DMS114 treated with DMSO at 0.1 percent for 48 hours (cell line): ENCODE measurements around the gene SYT8.
"Not testable (repeated sequence)": the region's sequence is repeated elsewhere in the genome, so short reads cannot be mapped to it uniquely, and the experiment has no call there.

Source experiments
- DNase-seq: peaks from one replicate; lab custom pipeline; 2025; ENCODE audit not compliant: unreplicated experiment; lab: John Stamatoyannopoulos, UW

Gene SYT8, protein sequence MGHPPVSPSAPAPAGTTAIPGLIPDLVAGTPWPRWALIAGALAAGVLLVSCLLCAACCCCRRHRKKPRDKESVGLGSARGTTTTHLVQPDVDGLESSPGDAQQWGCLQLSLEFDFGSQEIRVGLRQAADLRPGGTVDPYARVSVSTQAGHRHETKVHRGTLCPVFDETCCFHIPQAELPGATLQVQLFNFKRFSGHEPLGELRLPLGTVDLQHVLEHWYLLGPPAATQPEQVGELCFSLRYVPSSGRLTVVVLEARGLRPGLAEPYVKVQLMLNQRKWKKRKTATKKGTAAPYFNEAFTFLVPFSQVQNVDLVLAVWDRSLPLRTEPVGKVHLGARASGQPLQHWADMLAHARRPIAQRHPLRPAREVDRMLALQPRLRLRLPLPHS

DNA sequence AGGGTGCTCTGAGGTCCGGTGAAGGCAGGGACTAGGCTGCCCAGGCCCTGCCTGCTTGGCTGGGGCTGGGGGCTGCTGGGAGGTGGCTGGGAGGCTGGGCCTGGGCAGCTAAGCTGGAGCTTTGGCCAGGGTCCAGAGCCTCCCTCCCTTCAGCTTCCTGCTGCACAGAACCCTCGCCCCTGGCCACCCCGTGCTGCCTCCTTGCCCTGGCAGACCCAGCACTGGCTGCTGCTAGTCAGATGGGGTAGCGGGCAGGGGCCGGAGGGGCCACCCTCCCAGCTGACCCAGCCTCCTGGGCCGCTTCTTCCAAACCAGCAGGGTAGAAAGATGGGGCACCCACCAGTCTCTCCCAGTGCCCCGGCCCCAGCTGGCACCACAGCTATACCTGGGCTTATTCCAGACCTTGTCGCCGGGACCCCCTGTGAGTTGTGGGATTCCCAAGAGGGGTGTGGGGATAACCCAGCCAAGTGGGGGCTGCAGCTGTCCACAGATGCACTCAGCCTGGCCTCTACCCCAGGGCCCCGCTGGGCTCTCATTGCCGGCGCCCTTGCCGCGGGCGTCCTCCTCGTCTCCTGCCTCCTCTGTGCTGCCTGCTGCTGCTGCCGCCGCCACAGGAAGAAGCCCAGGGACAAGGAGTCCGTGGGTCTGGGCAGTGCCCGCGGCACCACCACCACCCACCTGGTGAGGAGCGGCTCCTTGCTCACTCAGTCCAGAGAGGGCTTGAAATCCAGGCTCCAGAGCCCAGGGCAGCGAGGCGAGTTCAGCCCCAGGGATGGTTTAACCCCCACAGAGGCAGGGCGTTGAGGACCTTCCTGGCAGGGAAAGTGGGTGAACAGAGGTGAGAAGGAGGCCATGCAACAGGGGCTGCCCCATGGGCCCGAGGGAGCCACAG, at the start of gene SYT8:
TSS of gene SYT8 (plus strand) at position 212 of the 892 bp plus-strand sequence. CDS start at position 328, 116 bp downstream.
- no peak for DNase-seq

DNA sequence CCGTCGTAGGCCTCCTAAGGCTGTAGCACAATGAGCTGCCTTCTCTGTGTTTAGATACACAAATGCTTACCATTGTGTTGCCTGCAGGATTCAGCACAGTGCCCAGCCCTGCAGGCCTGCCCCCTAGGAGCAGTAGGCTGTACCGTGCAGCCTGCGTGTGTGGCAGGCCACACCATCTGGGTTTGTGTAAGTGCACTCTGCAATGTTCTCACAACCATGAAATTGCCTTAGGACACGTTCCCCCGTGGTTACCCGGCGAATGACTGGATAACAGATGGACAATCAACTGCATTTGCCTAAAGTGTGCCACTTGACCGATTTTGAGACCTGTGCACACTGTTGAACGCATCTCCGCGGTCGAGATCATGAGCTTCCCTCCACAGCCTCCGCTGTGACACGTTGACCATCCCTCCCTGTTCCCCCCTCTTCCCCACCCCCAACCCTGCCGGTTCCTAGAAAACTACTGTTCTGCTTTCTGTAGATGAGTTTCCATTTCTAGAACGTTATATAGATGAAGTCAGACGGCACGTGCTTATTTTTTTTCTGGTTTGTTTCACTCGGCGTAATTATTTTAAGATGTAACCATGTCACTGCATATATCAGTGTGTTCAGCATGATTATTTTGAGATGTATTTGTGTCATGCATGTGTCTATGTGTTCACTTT, 48.9 kb upstream of the SYT8 start:
- DNase-seq, result no peak

DNA sequence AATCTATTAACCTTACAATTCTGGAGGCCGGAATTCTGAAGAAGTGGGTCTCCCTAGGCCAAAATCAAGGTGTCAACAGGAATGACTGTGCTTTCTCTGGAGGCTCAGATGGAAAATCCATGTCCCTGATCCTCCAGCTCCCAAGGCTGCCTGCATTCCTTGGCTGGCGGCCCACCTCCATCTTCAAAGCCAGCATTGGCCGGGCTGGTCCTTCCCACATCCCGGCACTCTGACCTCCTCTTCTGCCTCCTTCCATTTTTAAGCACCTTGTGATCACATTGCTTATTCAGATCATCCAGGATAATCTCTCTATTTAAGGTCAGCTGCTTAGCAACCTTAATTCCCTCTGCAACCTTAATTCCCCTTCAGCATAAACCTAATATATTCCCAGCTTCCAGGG, 48.3 kb upstream of the SYT8 start:
- no peak for DNase-seq

DNA sequence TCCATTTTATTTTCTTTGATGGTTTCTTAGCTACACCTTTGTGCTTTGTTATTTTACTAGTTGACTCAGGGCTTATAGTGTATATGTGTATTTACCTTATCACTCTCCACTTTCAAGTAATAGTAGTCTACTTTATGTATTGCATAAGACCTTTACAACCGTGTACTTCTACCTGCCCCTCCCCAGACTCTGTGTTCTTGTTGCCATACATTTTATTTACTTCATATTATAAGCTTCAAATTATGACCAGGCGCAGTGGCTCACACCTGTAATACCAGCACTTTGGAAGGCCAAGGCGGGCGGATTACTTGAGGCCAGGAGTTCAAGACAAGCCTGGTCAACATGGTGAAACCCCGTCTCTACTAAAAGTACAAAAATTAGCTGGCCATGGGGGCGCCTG, 42.9 kb upstream of the SYT8 start:
- no peak for DNase-seq

DNA sequence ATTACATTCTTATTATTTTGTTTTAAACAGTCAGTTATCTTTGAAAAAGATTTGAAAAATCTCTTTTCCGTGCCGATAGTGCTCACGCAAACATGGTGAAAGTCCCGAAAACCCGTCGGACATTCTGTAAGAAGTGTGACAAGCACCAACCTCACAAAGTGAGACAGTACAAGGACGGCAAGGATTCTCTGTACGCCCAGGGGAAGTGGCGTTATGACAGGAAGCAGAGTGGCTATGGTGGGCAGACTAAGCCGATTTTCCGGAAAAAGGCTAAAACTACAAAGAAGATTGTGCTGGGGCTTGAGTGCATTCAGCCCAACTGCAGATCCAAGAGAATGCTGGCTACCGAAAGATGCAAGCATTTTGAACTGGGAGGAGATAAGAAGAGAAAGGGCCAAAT, 42.3 kb upstream of the SYT8 start:
- DNase-seq, result no peak

DNA sequence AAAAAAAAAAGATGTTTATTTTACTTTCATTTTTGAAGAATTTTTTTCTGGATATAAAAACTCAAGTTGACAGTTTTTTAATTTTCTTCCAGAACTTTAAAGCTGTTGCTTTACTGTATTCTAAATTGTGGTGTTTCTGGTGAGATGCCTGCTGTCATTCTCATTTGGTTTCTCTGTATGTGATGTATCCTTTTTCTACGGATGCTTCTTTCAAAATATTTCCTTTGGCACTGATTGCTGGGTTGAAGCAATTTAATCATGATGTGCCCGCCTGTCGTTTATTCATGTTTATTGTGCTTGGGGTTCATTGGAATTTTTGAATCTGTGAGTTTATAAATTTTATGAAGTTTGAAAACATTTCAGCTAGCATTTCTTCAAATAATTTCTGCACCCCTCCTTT, 41.7 kb upstream of the SYT8 start:
- DNase-seq, result no peak

DNA sequence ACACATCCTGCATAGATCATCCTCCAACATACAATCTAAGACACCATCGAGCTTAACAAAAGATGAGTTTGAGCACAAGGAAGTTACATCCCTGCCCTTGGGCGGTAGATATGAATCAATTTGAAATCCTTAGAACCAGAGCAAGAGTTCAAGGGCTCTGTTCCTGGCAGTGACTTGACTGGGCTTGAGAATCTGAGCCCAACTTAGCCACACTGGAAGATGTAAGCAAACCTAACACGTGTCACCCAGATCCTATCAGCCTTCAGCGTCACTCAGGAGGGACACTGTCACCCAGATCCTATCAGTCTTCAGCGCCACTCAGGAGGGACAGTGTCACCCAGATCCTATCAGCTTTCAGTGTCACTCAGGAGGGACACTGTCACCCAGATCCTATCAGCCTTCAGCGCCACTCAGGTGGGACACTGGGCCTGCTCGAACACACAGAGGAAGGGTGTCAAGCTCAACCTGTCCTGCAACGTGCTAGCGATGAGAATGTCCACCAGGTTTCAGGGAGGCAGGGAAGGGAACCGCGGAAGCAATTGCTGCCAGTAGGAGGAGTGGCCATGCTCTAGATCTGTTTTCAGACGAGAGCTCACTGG, 38.3 kb upstream of the SYT8 start:
- no peak for DNase-seq

DNA sequence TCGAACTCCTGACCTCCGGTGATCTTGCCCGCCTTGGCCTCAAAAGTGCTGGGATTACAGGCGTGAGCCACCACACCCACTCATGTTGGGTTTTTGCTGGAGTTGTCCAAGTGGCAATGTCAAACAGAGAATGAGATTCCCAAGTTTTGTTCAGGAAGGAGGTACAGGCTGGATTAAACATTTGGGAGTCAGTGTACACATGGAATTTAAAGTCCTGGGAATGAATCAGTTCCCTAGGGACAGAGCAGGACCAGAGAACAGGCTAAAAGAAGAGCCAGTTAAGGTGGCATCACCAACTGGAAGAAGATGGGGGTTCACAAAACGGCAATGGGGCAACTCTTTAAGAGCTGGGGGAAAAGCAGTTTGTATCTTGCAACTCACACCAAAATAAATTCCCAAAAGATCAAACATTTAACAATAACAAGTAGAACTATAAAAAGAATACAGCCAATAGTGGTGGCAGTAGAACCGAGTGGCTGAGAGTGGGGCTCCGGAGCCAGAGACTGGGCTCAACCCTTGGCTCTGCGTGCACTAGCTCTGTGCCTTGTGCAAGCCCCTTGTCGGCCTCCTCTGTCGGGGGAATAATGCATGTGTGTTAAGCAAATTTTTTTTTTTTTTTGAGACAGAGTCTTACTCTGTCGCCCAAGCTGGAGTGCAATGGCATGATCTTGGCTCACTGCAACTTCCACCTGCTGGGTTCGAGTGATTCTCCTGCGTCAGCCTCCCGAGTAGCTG, 37.2 kb upstream of the SYT8 start:
- no peak for DNase-seq

DNA sequence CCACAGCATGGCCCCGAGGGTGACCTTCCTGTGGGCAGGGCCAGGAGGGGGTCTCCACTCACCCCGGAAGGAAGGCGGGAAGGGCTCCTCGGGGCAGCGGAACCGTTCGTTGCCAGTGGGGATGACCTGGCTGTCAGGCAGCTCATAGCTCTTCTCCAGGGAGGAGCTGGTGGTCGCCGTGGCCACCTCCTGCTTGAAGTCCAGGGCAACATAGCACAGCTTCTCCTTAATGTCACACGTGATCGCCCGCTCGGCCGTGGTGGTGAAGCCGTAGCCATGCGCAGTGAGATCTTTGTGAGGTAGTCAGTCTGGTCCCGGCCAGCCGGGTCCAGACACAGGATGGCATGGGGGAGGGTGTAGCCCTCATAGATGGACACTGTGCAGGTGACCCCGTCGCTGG, 31.5 kb upstream of the SYT8 start:
- no peak for DNase-seq

DNA sequence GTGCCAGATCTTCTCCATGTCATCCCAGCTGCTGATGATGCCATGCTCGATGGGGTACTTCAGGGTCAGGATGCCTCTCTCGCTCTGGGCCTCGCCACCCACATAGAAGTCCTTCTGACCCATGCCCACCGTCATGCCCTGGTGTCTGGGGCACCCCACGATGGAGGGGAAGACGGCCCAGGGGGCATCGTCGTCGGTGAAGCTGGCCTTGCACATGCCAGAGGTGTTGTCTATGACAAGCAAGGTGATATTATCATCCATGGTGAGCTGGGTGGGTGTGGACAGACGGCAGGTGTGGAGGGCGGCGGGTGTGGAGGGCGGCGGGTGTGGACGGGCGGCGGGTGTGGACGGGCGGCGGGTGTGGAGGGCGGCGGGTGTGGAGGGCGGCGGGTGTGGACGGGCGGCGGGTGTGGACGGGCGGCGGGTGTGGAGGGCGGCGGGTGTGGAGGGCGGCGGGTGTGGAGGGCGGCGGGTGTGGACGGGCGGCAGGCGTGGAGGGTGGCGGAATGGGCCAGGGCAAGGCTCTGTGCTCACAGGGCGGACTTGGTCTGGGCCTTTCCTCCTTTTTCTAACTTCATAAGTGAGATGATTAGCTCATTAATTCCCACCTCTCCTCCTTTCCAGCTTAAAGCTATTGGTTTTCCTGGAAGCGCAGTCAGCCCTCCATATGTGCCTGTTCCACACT, 30.8 kb upstream of the SYT8 start:
- not testable (repeated sequence) for DNase-seq

DNA sequence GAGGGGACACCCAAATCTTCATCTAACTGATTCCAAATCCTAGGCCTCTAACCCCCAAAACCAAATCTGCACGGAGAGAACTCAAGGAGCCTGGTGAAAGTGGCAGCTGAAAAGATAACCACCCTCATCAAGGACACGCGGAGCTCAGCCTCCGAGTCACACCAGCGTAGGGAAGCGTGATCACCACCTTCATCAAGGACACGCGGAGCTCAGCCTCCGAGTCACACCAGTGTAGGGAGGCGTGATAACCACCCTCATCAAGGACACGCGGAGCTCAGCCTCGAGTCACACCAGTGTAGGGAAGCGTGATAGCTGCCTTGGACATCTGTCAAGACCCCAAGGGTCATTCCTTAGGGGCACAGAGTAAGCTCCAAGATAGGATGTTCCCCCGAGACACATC, 29.3 kb upstream of the SYT8 start:
- no peak for DNase-seq

DNA sequence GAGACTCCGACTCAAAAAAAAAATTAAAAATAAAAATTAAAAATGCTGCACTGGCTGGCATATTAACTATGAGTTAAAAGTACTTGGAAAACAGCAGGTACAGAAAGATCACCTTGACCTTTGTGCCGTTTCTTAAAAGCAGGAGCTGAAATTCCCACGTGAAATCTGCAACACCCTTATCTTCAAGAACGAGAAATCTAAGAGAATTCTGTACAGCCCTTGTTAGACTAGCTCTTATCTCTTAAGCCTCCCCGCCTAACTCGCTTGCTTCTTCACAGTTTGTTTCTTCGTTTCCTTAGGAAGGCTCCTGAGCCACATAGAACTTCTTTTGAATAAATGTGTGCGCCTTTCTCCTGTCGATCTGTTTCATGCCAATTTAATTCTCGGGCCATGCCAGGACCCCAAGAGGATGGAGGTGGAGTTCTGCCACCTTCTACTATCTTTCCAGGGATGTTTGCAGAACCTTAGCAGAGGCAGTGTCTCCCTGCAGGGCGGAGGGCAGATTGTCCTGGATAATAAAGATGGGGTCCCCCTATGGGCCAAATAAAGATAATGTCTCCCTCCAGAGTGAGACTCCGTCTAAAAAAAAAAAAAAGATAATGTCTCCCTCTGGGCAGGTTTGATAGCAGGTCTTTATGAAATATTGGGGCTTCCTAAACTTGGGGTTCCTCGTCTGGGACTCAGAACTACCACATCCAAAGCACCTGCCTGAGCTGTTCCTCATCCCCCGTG, 27.4 kb upstream of the SYT8 start:
- no peak for DNase-seq

DNA sequence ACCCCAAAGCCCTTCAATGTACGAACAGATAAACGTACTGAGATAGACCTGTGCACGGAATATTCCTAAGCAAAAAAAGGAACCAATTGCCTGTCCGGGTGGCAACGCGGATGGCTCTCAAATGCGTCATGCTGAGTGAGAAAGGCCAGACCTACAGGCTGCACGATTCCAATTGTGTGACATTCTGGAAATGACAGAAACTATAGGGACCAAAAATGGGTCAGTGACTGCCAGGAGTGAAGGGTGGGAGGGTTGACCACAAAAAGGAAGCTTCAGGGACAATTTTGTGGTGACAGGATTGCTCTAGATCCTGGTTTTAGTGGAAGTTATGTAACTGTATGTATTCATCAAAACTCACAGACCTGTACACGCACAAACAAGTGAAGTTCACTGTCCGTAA, 24.0 kb upstream of the SYT8 start:
- no peak for DNase-seq

DNA sequence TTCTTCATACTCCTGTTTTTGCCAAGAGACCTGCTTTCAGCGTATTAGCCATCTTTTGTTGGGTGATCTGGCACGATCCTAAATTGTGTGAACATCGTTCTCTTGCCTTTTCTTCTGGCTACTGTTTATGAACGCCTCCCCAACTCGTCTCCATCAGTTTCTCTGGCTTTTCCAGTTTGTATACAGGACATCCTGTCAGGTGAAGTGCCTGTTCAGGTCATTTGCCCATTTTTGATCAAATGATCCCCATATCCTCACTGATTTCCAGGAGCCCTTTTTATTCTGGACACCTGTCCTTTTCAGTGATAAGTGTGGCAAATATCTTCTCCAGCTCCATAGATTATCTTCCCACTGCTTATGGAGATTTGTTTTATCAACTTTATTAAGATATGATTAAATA, 22.5 kb upstream of the SYT8 start:
- no peak for DNase-seq

DNA sequence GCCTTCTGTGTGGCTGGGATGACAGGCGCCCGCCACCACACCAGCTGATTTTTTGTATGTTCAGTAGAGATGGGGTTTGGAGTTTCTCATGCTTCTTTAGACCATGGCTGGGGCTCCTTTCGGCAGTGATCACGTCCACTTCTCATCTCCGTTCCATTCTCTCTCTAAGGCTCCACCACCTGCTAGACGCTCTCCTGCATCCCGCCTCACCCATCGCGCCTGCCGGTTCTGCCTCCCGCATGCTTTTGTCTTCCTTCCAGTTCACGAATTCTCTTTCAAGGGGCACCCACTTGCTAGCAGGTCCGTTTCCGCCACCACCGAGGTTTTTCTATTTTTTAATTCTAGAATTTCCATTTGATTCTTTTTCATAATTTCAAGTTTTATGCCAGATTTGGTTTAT, 22.0 kb upstream of the SYT8 start:
- no peak for DNase-seq

DNA sequence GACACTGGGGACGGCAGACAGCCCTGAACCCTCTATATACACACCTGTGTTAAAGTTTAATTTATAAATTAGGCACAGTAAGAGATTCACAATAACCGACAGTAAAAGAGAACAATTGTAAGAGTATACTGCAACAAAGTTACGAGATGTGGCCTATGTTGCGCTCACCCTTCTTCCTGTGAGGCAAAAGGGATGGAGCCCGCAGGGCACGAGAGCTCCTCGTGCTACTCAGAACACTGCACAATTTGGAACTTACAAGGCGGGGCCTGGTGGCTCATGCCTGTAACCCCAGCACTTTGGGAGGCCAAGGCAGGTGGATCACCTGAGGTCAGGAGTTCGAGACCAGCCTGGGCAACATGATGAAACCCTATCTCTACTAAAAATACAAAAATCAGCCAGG, 21.4 kb upstream of the SYT8 start:
- DNase-seq, result not testable (repeated sequence)

DNA sequence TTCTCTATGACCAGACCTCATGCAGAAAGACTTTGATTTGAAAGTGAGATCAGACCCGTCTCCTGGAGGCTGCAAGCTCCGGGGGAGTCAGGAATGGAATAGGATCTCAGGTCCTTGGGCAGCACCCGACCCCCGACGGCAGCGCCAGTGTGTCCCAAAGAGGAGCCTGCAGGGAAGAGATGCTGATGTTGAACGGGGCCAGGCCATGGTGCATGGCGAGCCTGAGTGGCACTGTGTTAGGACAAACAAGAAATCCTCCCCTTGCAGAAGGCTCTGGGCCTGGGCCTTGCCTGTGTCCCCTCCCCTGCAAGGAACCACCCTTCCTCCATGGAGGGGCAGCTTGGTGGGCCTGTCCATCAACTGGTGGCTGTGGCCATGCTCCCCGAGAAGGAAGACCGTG, 20.1 kb upstream of the SYT8 start:
- no peak for DNase-seq

DNA sequence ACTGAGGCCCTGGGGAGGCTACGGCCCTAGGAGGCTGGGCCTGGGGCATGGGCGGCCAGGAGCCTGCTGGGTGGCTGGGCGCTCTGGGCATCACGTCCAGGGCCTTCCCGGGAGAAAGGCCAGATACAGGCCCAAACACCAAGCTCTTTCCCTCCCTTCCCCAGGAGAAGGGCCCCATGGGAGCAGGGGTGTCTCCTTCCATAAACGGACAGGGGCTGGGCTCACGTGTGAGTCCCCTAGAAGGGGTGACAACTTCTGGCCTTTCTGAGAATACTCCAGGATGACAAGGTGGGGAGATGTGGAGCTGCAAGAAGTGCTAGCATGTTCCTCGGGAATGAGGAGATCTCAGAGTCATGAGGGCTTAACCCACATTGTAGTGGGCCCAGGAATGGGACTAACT, 19.5 kb upstream of the SYT8 start:
- DNase-seq, result no peak

DNA sequence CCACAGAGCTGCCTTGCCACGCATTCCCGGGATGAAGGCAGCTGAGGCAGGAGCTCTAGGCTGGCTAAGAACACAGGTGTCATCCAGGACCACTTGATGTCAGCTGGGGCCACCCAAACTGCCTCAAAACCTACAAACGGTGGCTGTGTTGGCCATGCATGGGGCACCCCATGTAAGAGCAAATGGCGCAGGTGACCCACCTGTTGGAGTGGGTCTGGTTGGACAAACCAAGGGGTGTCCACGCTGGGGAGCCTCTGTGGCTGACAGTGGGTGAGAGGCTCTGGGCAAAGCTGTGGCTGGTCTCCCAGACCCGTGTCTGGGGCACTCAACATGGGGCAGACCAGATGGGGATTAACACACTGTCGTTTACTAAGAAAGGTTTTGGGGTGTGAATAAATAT, 19.0 kb upstream of the SYT8 start:
- DNase-seq, result no peak
